Parathyroid adenoma (tissue), 2 donors: ENCODE results near the gene CCDC69.

Source experiments
- H2AFZ ChIP-seq: fragments of 300-600 bp; sonication (generic); one replicate; pipeline ENCODE4 v1.7.0; 2017; ENCODE audit warnings: antibody characterized with exemption, mild to moderate bottlenecking
- H3K27ac ChIP-seq: fragments of 300-600 bp; sonication (generic); one replicate; pipeline ENCODE4 v1.7.0; 2017
- H3K27me3 ChIP-seq: fragments of 300-600 bp; sonication (generic); one replicate; pipeline ENCODE4 v1.7.0; 2017; ENCODE audit warnings: low read length; ENCODE audit not compliant: control insufficient read depth, insufficient read depth
- H3K36me3 ChIP-seq: fragments of 300-600 bp; sonication (generic); one replicate; pipeline ENCODE4 v1.7.0; 2017; ENCODE audit warnings: low read length; ENCODE audit not compliant: control insufficient read depth, insufficient read depth
- H3K4me1 ChIP-seq: fragments of 300-600 bp; sonication (generic); one replicate; pipeline ENCODE4 v1.7.0; 2017; ENCODE audit warnings: control low read depth
- H3K4me2 ChIP-seq: fragments of 300-600 bp; sonication (generic); one replicate; pipeline ENCODE4 v1.7.0; 2017; ENCODE audit warnings: low read length
- H3K4me3 ChIP-seq: fragments of 300-600 bp; sonication (generic); one replicate; pipeline ENCODE4 v1.7.0; 2017; ENCODE audit warnings: low read depth, low read length
- H3K79me2 ChIP-seq: fragments of 300-600 bp; sonication (generic); one replicate; pipeline ENCODE4 v1.7.0; 2017; ENCODE audit warnings: control low read depth
- H3K9ac ChIP-seq: fragments of 300-600 bp; sonication (generic); one replicate; pipeline ENCODE4 v1.7.0; 2017; ENCODE audit warnings: mild to moderate bottlenecking
- H3K9me3 ChIP-seq: fragments of 300-600 bp; sonication (generic); one replicate; pipeline ENCODE4 v1.7.0; 2017; ENCODE audit warnings: low read length; ENCODE audit not compliant: control insufficient read depth
- CTCF ChIP-seq: fragments of 300-600 bp; sonication (generic); IDR thresholded peaks from one replicate; pipeline ENCODE4 v1.7.0; 2017; ENCODE audit warnings: antibody characterized with exemption, mild to moderate bottlenecking
- donor health status: primary hyperparathyroidism.

Gene CCDC69

DNA sequence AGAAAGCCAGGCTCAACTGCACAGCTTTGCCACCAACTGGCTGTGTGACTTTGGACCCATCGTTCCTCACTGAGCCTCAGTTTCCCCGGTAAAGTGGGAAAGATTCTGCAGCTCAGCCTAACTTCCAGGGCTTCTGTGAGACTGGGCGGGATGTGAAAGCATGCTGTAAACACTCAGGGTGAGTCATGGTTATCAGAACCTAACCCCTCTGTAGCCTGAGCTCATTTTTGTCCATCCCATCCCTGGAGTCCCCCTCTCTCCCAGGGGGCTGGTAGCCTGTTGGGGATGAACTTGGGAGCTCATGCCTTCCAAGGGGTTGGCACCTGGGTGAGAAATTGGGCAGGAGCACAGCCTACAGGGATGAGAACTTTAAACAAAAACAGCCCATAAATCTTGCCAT is 2.3 kb downstream of the CCDC69 start:
- Histone ChIP-seq H3K36me3 (no peaks in the 10 kb centered on the region), H3K4me2 (no peak overlapping the region), H3K9ac (no peak overlapping the region), H3K79me2 (peaks cover 2% of the 10 kb centered on the region), H3K4me1 (peaks cover 10% of the 10 kb centered on the region), H3K27me3 (no peaks in the 10 kb centered on the region), H3K9me3 (no peaks in the 10 kb centered on the region), H2AFZ (no peak overlapping the region), H3K27ac (no peak overlapping the region), H3K4me3 (no peak overlapping the region)
- no peak for TF ChIP-seq CTCF

DNA sequence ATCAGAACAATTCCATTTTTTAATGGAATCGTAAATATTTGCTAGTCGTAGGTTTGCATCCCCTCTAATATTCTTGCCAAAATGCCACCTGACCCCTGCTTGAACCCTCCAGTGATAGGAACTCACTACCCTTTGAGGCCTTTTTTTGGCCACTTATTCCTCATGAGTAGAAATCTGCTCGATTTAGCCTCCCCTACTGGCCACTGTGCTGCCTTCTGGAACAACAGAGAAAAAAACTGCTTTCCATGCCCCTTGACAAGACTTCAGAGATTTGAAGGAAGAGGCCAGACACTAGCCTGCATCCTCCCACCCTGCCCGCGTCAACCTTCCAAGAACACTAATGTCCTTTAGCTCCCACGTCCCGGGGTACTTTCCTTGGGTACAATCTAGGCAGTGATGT is 4.1 kb downstream of the CCDC69 start:
- Histone ChIP-seq H2AFZ (no peak overlapping the region), H3K4me2 (no peak overlapping the region), H3K4me1 (peaks cover 19% of the 10 kb centered on the region), H3K9me3 (no peaks in the 10 kb centered on the region), H3K27ac (no peak overlapping the region), H3K9ac (no peak overlapping the region), H3K36me3 (no peaks in the 10 kb centered on the region), H3K4me3 (no peak overlapping the region), H3K27me3 (no peaks in the 10 kb centered on the region), H3K79me2 (peaks cover 2% of the 10 kb centered on the region)
- TF ChIP-seq CTCF: no peak

DNA sequence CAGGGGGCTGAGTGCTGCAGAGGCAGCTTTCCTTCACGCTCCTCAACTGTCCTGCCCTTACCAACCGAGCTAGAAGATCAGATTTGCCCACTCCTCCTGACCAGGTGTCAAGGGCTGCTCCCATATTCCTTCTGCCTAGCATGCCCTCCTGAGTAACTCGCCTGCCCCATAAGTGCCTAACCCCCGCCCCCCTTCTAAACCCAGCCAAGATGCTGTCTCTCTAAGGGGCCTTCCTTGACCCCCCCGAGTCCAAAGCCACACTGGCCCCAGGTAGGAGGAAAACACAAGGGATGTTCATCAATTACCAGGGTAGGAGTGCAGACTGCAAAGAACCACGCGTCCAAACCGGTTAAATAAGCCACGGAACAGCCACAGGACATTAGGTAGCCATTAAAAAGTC is 4.8 kb downstream of the CCDC69 start:
- no peaks in the 10 kb centered on the region for H3K27me3 ChIP-seq
- no peak overlapping the region for H3K9ac ChIP-seq
- H3K79me2 ChIP-seq: peaks cover 2% of the 10 kb centered on the region
- H2AFZ ChIP-seq: no peak overlapping the region
- no peak overlapping the region for H3K4me2 ChIP-seq
- no peak overlapping the region for H3K27ac ChIP-seq
- no peaks in the 10 kb centered on the region for H3K9me3 ChIP-seq
- H3K4me3 ChIP-seq: no peak overlapping the region
- H3K4me1 ChIP-seq: peaks cover 20% of the 10 kb centered on the region
- TF ChIP-seq CTCF: no peak
- H3K36me3 ChIP-seq: no peaks in the 10 kb centered on the region

DNA sequence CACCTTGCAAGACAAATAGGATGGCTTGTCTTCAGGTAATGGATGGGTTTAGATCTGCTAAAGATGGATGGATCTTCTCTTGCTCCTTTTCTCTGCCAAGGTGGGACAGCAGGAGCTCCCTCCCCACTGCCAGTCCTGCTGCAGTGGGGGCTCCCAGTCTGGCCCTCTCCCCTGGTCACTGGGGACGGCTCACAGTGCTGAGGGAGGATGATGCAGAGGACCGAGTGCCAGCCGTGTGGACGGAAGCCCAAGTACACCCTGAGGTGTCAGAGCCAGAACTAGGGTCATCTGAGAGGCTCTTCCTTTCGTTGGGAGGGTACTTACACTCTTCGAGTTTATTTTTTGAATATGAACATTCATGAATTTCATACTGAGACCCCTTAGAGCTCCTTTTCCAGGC is 5.7 kb downstream of the CCDC69 start:
- H3K4me2 ChIP-seq: no peak overlapping the region
- H3K27me3 ChIP-seq: no peaks in the 10 kb centered on the region
- no peak overlapping the region for H3K4me3 ChIP-seq
- TF ChIP-seq CTCF: no peak
- H3K36me3 ChIP-seq: no peaks in the 10 kb centered on the region
- no peaks in the 10 kb centered on the region for H3K9me3 ChIP-seq
- no peak overlapping the region for H3K9ac ChIP-seq
- H3K27ac ChIP-seq: no peak overlapping the region
- peaks cover 17% of the 10 kb centered on the region for H3K4me1 ChIP-seq
- H2AFZ ChIP-seq: no peak overlapping the region
- H3K79me2 ChIP-seq: no peaks in the 10 kb centered on the region

DNA sequence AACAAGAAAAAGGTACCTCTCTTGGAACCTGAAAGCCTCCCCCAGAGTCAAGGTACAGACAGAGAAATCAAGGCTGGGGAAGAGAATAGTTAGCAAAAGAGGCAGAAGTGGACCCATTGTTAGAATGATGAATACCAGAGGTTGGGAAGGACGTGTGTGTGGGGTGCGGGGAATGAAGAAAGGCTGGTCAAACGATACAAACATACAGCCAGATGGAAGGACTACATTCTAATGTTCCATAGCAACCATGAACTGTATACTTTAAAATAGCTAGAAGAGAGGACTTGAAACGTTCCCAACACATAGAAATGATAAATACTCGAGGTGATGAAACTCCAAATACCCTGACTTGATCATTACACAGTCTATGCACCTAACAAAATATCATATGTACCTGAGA is 7.1 kb downstream of the CCDC69 start:
- H3K36me3 ChIP-seq: no peaks in the 10 kb centered on the region
- H3K27ac ChIP-seq: no peak overlapping the region

More for the DNA sequence above, 7.1 kb downstream of the CCDC69 start:
- TF ChIP-seq CTCF: no peak
- H3K4me2 ChIP-seq: no peak overlapping the region
- H3K9me3 ChIP-seq: no peaks in the 10 kb centered on the region
- no peak overlapping the region for H3K9ac ChIP-seq
- no peak overlapping the region for H3K4me3 ChIP-seq
- H3K27me3 ChIP-seq: no peaks in the 10 kb centered on the region
- no peaks in the 10 kb centered on the region for H3K79me2 ChIP-seq
- no peak overlapping the region for H2AFZ ChIP-seq
- peaks cover 14% of the 10 kb centered on the region for H3K4me1 ChIP-seq
